Activated T-cell treated with anti-CD3 and anti-CD28 coated beads, Interleukin-2, amount 50 U/mL, for 48 hours (primary cell): Measurements from ENCODE around the gene USP6NL.

ENCODE experiments used
- DNase-seq, 2 experiments: peaks; one replicate each; pipeline ENCODE4 v3.0.0-alpha.2; 2020

The USP6NL gene

DNA sequence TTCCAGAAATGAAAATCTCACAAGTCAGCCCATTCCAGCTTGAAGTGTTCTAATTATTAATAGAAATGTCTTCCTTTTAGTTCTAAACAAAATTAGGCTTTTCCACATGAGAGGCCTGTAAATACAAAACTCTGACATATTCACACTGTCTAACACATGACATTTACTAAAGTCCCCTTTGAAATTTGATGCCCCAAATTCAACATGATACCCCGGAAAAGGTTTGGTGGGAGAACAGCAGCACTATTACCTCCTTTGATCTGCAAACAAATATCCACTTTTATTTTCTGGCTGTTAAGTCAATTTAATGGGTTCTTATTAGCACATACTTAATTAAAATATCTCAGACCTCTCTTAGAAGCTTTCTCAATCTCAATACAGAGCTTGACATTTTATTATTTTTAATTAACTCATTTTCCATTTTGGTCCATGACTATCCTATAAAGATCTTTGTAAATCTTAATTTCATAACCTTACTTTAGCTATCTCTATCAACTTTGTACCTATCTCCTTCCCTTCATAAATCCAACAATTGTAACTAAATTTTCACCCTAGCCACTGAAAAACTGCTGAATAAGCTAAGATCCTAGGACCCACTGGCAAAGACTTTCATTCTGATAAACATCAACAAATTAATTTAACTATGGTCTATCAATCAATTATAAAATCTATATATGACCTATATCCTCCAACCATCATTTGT is 63.2 kb downstream of the USP6NL start:
- DNase-seq = no peak

DNA sequence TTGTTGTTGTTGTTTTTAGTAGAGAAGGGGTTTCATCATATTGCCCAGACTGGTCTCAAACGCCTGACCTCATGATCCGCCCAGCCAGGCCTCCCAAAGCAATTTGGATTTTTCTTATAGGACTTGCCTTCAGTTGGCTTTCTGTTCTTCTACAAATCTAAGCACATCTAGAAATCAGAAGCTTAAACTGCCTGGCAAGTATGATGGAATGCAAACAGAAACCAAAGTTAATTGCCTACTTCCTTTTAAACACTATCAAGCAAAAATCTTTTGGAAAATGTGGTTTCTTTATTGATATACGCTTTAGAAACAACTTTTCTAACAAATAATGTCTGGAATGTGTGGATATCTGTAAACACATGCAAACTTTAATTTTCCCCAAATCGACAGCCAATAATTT is 64.9 kb downstream of the USP6NL start:
- DNase-seq = no peak

DNA sequence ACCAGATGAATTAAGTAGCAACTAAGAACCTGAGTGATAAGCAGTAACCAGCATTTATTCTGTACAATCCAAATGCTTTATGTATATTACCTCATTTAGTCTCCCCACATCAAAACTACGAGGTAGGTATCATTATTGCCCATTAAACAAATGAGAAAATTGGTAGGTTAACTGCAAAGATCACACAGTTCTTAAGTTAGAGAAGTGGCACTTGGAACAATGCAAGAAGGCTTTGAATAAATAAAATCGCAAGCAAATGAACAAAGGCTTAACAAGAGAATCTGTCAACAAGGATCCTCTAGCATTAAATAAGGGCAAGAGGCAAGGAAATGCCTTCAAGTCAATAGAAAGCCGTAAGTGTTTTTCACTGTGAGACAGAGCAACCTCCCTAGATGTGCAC is 70.2 kb downstream of the USP6NL start:
- no peak for DNase-seq

DNA sequence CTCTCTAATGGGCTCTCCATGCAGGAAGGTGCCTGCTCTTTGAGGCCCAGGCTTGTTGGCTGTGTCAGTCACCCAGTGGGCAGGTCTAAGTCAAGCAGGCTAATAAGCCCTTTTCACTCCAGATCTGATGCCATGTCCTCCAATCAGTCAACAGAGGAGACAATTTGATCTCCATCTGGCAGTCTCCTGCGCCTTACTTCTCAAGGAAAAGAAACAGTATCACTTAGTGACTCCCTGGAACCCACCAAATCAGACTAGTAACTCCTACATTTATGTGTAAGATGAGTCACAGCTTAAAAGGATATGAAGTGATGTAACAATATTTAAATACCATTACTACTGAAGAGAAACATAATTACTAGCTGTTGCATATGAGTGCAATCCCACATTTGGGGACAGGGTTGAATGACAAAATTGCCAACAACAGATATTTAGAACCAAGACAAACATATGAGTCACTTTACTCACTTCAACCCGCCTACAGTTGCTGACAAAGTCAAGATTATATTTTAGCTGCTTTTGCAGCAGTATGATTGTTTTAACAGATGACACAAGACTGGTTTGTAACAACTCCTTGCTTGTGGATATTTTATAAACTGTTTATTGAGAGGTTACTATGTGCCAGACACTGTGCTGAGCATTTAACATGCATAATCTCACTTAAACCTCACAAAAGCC is 72.1 kb downstream of the USP6NL start:
- DNase-seq = no peak

DNA sequence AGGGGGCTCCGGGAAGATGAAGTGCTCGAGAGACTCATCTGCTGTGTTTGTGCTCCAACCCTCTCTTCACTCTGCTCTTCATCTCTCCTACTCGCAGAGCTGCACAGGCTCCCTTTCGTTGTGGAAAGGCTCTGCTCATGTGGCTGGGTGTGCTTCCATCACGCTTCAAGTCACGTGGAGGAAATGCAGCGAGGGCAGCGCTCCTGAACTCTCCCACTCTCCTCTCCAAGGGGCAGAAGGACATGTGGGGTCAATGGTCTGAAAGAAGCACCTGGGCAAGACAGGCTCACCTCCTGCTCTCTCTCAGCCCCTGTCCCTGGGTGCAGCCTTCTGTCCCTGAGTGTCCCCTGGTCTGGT is 72.6 kb downstream of the USP6NL start:
- DNase-seq = no peak

DNA sequence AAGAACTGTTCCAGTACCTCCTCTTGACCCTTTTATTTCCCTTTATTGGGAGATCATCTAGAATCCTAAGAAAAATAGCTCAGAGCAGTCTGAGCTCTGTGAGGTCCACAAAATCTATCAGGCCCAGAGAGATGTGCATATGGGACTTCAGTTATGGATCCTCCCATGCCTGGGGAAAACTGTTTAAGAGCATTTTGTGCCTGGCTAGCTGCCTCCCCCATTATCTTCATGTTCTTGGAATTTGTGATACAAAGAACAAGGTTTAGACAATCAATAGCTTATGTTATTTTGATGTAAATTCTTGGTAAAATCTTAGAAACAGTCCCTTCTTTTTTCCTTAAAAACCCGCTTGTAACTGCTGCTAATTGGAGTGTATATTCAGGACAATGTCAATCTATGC is 75.2 kb downstream of the USP6NL start:
- no peak for DNase-seq

DNA sequence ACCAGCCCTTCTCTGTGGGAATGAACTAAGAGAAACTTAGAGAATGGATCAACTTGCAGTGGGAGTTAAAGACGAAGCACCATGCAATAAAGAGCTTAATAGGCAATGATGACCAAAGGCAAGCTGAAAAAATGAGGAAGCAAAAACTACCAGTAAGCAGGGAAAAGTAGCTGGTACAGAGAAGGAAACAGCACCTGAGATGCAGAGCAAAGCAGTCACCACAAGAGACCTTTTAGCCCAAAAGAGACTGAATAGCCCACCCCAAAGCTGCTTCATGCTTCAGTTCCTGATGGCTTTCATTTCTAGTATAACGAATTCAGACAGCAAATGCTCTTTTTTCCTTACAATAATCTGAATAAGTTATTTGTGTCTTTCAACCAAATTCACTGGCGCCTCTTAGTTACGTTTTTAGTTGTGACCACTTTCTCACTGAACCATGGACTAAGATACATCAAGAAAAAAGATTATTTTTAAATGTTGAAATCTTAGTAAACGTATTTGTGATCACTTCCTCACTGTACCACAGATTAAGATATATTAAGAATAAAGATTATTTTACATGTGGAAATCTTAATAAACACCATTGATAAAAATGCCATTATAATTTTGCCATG is 76.0 kb downstream of the USP6NL start:
- no peak for DNase-seq

DNA sequence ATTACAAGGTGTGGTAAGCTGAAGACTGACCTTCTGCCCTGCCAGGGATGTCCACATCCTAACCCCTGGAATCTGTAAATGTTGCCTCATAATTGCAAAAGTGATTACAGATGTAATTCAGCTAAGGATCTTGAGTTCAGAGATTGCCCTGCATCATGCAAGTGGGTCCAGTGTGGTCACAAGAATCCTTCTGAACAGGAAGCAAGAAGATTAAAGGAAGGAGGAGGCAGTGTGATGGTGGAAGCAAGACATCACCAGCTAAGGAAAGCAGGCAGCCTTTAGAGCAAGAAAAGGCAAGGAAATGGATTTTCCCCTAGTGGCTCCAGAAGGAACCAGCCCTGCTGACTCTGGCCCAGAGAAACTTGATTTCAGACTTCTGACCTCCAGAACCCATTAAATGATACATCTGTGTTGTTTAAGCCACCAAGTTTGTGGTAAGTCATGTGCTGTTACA is 78.1 kb downstream of the USP6NL start:
- DNase-seq = no peak

DNA sequence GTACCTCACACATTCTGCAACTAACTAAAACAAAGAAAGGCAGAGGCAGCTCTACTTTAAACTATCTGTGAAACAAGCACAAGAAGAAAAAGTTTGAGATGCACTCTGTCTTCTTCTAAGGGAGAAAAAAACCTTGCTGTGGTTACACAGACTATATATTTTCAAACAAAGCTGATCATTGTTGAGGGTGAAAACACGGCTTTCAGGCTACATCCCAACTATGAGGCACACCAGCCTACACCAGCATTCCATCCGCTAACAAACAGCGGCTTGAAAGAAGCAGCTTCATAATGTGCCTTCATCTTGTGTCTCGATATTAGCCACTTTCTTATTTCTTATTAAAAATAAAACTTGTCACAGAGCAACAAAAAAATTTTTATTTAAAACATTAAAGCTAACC is 79.1 kb downstream of the USP6NL start:
- no peak for DNase-seq

DNA sequence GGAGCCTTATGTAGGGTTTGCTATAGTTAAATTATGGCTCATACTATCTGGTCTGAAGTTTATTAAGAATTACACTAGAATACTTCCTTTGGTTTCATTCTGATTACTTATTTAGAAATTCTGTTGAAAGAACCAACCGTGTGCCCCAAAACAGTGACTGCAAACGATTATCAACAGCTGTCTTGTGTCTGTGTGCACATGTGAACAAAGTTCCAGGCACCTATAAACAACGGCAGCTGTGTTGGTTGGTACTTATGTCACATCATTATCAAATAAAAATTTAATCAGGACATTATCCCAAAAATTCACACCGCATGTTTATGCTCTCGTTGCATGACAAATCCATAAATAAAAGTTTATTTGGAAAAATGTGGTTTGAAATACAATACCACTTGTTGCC is 80.6 kb downstream of the USP6NL start:
- DNase-seq = no peak

DNA sequence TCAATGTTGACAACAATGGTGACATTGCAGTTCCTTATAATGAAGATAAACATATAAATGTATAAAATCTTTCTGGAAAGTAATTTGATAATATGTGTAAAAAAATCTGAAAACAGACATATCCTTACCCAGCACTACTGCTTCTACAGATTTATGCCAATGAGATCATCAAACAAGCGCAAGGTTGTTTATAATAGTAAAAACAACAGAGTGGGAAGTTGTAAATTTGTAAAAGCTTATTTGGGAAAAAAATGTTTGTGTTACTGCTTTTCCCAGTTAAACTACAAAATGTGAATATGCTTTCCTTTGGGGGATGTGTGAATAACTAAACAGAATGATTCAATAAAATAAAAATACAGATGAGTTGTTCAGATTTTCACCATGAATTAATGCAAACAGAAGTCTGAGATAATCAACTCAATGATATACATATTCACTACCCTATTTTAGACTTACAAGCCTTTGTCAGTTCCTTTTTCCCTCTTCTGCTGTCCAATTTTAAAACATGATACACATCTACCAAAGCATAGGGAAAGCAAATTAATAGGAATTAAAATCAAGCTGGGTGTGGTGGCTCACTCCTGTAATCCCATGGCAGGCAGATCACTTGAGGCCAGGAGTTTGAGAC is 82.1 kb downstream of the USP6NL start:
- no peak for DNase-seq

DNA sequence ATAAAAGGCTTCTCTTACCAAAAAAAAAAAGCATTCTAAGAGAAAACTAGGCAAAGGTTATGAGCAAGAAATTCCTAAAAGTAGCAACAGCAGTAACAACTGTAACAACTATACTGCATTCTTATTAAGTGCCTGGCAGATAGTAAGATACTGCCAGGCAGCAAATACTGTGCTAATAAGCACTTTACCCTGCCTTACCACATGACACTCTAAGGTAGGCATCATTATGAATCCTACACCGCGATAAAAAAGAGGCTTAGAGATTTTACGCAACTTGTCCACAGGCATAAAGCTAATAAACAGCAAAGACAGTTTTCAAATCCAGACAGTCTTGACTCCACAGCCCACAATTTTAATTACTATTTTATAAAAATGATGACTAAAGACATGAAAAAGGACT is 83.2 kb downstream of the USP6NL start:
- no peak for DNase-seq

DNA sequence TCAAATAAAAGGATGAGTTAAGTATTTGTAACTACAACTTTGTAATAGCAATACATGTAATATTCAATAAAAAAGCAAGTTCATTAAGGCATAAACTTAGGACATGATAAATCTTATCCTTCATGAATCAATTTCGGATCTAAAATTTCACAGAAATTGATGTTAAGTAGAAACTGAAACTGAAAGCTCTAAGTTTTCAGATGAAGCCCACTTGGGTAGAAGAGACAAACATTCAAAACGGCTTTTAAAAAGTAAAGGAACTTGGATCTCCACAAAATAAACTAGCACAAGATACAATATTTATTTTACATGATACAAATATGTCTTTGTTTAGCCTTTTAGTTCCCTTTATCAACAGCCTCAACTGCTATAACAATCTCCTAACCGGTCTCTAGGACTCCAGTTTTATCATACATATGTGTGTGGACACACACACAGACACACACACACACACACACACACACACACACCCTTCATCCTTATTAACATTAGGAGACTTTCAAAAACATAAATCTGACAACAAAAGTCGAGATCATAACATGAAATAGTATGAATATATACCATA is 83.7 kb downstream of the USP6NL start:
- no peak for DNase-seq

DNA sequence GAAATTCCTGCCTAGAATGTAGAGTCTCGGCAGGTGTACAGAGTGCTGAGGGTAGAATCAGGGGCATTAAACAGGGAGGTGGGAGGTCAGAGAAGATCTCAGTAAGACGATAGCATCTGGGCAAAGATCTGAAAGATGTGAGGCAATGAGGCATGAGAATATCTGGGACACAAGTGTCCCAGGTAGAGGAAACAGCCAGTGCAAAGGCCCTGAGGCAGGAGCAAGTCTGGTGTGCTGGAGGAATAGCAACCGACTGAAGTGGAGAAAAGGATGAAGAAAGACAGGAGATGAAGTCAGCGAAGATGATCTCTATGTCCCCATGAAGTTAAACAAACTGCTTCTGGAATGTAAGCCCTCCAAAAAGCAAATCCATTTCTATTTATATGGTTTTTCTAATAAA is 84.4 kb downstream of the USP6NL start:
- no peak for DNase-seq

DNA sequence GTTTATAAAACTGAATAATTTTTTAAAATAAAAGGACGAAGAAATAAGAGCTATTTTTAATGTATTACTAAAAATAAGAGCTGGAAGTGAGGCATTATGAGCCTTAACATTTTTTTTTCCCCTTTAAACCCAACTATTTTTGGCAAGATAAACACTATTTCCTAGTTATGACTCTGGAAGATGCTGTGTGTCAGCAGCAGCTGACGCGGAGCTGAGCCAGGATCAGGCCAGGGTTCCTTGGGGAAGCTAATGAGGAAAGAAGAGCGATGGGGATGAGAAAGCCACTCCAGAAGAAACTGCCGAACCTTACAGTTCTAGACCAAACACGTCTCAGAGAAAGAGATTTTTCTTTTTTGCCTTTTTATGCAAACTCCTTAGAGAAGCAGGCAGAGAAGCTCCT is 85.9 kb downstream of the USP6NL start:
- no peak for DNase-seq

DNA sequence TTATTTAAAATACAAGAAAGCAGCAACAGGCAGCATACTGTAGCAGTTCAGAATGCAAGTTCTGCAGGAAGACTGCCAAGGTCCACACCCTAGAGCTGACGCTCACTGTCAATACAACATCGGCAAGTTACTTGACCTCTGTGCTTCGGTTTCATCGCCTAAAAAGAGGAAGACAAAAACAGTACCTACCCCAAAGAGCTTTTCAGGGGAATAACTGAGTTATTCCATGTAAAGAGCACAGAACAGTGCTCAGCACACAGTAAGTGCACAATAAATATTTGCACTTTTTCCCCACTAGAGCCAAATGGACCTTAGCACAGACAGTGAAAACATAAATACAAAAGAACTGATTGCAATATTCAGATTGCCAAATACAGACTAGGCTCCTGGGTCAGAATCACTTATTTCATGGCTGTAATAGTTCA is 88.6 kb downstream of the USP6NL start:
- DNase-seq = no peak

DNA sequence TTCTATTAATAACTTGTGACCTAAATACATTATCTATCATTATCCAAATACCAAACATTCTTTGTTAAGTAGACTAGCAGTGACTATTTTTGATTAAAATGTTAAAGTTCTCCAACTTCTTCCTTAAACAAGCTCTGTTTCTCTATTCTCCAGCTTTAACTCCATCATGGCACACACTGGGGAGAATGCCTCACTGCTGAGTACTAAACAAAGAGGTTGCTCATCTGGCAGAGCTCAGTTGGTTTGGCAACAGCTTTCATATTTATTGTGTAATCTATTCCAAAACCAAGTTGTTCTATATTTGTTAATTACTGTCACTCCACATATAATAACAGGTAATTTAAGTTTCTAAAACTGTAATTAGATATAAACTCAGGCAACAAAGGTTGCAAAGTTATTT is 89.6 kb downstream of the USP6NL start:
- no peak for DNase-seq

DNA sequence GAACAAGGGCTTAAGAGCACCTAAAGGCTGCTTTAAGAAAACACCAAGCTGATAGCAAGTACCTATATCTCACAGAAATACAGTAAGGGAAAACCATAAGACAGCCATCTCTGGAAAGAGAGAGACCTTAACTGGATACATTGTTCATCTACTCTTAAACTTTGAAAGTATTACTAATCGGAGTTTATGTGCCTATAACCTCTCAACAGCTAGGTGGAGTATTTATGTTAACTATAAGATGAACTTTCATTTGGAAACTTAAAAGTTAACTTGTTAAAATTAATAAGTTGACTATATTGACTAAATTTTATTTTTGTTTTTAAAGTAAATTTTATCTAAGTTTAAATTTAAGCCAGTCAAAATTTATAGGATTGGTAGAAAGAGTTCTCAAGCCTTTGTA is 90.6 kb downstream of the USP6NL start:
- no peak for DNase-seq

DNA sequence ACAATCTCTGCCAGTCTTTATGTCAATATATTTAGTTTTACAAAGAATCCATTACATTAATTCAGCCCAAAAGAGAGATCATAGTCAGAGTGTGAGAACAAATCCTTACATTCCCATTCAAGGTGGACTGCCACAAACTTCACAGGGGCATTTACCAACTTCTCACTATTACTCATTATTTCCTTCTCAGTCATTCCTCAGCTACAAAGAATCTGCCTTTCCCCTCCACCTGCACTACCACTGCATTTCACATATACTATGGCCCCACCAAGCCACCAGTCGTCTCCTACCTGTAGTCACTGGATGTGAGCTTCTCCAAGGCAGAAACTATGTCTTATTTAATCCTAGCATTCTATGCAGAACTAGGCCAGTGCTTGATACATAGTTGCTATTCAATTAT is 94.3 kb downstream of the USP6NL start:
- DNase-seq = peak in 1 of 2 experiments; percentile 30

DNA sequence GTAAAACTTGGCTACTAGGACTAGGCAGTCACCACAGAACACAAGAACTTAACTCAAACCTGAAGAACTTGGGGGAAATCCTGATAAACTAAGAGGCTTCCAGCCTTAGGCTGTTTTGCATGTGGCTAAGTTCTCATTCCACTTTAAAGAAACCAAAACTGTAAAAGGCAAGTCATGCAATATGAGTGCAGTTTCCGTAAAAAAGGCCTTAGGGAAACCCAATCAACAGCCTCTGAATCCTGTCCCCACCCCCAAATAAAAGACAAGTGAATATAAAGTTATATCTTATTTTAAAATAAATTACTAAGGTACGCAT is 95.1 kb downstream of the USP6NL start:
- DNase-seq = no peak

DNA sequence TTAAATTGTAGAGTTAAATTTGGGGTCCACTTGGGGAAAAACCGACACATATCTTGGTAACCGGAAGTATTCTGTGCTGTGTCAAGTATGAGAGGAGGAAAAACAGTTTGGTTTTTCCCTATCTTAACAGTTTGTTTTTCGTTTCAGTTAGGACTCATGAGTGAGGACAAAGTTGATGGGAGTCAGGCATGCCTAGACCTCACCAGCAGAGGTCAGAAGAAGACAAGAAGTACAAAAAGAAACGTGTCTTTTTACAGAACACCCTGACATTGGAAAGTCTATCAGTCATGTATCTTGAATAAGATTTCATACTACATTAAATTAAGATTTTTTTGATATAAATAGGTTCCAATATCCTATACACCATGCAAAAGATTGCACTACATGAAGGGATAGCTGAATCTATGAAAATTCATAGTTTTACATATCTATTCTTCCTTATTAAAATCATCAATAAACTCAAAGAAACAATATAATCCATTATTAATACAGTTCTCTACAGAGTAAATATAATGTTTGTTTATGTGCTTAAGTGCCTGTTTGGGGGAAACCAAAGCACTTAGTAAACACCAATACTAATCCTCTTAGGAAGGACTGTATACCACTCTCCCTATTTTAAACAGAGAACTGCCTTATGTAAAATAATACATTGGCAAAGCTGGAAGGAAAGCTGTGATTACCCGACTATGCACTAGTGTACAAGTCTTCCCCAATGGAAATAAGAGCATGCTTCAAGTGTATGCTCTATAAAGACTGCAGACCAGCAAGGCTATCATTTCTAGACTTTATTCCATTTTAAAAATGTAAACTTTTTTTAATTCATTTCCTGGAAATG is 95.6 kb downstream of the USP6NL start:
- DNase-seq = peak; percentile 40 to 50

DNA sequence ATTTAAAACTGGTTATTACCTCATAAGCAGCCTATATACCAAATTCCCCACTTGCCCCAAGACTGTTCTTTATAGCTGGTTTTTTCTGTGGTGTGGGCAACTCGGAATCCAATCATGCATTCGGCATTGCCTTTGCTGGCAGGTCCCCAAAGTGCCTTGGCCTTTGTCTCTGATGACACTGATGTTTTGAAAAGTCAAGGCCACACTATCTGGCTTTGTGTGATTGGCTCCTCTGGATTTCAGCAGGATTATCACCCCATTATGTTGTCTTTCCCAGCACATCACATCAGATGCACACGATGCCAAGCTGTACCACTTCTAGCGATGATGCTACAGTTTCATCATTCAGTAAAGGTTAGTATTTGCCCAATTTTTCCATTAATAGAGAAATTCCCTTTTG is 97.7 kb downstream of the USP6NL start:
- no peak for DNase-seq

DNA sequence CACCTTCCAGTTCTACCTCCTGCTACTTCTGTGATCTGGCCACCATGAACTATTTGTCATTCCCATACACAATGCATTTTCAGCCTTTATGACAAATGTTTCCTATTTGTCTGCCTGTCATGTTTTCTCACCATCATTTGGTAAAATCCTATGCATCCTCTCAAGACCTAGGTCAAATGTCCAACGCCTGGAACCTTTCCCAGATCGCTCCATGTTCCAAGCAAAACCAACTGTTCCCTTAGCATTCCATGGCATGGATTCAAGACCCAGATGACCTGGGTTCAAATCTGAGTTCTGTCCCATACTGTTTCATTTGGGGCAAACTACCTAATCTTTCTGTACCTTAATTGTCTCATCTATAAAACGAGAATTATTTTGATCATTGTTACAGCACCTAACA is 98.9 kb downstream of the USP6NL start:
- no peak for DNase-seq
